RKO (cell line): ENCODE measurements around the gene LYG1.
A peak's percentile ranks its signal among the peaks of the same experiment; 100 is the strongest.

ENCODE experiments used
- DNase-seq: peaks from one replicate; pipeline ENCODE4 v3.0.0-alpha.2; 2016; ENCODE audit warnings: low spot score

The LYG1 gene

GRCh38 chr2:99275882-99276281, 25.1 kb downstream of the LYG1 start:
- no peak for DNase-seq

DNA sequence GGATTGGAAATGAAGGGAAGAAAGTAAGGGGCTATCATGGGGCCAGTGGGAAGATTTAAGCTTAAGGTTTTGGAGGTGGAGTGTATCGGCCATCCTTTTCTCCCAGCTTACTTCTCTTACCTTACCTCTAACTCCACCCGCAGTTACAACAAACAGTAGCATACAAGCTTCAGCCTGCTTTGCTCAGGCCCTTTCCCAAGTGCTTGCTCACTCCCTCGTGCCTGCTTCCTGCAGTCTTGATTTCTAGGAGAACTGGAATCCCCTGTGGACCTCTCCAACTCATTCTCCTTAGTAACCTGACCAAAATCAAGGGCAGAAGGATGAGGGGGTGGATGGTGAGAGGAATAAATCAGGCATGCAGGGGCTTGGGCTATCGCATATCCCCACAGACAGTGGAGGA, 39.8 kb downstream of the LYG1 start:
- no peak for DNase-seq

DNA sequence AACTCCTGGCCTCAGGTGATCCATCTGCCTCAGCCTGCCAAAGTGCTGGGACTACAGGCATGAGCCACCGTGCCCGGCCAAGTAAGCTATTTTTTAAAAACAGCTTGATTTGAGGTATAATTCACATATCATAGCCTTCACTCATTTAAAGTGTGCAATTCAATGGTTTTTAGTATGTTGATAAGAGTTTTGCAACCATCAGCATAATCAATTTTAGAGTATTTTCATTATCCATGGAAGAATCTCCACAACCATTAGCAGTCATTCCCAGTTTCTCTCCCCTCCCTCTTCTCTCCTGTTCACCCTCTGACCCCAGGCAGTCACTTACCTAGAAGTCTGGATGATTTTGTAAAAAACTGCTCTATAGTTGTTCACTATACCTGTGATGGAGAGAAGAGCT, 40.8 kb downstream of the LYG1 start:
- DNase-seq: no peak

GRCh38 chr2:99259465-99259864, 41.5 kb downstream of the LYG1 start:
- no peak for DNase-seq

DNA sequence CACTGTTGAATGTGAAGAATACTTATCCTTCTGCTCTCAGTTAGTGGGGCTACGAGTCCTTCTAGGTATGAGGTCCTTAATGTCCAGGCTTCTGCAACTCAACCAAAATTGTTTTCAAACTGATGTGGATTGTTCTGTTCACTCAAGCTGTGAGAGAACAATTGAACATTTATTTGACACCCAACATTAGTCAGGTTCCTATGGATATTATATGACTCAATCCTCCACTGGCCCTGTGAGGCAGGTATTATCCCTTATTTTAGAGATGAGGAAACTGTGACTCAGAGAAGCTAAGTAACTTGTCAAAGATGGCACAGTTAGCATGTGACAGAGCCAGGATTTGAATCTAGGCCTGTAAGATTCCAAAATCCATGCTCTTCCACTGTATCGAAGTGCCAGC, 44.3 kb downstream of the LYG1 start:
- peak; percentile 43 for DNase-seq

- no peak for DNase-seq
Observed at GRCh38 chr2:99255491-99256318, 45.3 kb downstream of the LYG1 start, which contains the start of gene LYG2. Gene LYG2 (minus strand): TSS chr2:99255666. CDS start chr2:99254260, 1,406 bp downstream.

DNA sequence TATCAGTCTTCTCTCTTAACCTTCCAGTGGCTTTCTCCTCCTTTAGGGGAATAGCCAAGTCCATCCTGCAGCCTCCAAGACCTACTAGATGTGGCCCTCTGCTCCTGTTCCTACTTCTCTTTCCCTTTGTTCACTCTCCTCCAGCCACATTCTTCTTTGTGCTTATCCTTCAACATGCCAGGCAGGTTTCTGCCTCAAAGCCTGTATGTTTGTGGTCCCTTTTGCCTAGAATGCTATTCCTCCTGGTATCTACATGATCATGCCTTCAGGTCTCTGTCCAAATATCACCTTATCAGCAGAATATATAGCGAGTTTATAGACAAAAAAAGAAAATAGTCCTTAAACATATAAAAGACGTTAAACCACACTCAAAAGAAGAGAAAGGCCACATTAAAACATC, 51.0 kb downstream of the LYG1 start:
- no peak for DNase-seq

GRCh38 chr2:99242151-99242550, 58.8 kb downstream of the LYG1 start:
- DNase-seq: no peak

DNA sequence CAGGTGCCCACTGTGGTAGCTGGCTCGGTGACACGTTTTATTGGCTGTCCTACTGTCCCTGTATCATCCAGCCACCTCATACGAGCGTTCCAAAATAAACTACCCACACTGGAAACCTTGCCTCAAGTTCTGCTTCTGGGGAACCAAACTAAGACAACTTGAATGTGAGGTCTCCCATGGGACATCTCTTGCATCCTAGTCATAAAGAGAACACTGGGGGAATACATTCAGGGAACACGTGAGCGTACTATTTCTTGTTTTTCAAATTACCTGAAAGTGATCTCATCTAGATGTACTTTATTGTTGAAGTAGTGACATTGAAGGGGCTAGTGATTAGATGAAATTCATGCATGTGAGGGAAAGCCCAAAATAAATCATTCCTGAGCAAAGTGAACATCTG, 60.6 kb downstream of the LYG1 start:
- no peak for DNase-seq

DNA sequence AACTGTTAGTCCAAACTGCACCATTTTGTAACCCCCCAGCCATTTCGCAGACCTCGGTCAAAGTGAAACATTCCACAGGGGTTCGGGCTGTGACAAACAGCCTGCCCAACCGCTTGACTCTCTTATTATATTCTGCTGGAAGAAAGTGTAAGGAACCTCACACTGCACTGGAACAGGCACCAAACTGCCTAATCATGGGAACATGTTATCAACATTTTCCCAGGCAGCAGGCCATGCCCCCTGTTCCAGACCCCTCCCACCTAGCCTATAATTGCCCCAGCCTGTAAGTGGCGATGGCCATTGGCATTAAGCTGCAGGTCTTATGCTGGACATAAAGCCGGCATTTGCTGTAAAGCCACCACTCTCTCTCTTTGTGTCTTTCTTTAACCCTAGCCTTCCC, 62.4 kb downstream of the LYG1 start:
- no peak for DNase-seq
